ENCODE data around the gene WDR62. TPM values are rescaled to one million over a fixed set of nuclear protein-coding genes. Genes with fewer than 3 reads are reported as not detected.
A peak's percentile ranks its signal among the peaks of the same experiment; 100 is the strongest.
"Not testable (repeated sequence)": the region's sequence is repeated elsewhere in the genome, so short reads cannot be mapped to it uniquely, and the experiment has no call there.

WDR62 gene
- total and polyA plus RNA-seq, 9 donors: 2.1 to 4.6 (median 3.5) TPM

DNA sequence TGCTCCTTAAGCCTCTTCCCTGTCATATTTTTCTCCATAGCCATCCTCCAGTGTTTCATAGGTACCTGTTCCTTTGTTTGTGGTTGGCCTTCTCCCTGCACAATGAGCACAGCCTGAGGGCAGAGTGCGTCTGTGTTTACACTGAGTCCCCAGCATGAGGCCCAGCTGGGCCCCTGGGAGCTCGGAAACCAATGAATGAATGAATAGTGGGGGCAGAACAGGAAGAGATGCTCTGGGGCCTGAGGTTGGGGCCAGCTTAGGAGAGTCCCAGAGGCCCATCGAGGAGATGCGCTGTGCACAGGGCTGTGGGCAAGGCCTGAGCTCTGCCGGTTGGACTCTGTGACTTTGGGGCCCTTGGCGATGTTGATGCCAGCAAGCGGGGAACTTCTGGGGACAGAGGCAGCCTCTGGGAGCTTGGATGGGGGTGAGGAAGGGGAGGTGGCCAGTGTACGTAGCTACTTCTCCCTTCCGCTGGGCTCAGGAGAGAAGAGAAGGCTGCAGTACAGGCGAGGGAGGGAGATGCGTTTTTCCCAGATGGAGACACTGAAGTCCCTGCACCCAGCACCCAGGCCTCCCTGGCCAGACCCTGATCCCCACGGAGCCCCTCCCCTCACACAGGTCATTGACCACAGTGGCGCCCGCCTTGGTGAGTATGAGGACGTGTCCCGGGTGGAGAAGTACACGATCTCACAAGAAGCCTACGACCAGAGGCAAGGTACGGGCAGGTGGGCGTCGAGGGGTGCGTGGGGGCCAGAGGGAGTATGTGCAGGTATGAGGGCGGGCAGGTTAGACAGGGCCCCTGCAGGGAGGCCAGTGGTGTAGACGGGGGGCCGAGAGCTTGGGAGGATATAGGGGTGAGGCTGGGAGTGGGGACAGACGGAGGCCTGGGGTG is 65.6 kb downstream of the WDR62 start:
- peaks cover 72% of the 10 kb centered on the region for H3K36me3 ChIP-seq (ENCODE audit: control insufficient read depth, insufficient read depth, low read length)
- WGBS (ENCODE audit: insufficient coverage): 83% methylated on average over 21 of the region's 26 CpGs
- H3K4me3 ChIP-seq (ENCODE audit: low read length): no peak overlapping the region

DNA sequence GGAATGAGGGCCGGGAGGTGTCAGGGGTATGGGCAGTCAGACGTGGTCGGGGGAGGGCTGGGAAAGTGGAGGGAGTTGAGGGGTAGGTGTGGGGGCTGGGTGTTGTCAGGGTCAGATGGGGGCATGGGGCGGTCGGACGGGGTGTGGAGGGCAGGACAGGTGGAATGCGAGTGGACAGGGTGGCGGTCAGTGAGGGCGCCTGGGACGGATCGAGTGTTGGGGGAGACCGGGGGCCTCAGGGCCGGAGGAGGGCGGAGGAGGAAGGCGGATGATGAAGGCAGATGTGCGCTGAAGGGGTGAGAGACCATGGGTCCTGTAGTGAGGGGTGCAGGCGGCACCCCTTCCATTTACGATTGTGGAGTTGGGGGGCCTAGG is 66.3 kb downstream of the WDR62 start:
- Histone ChIP-seq H3K27ac (ENCODE audit: low read length) (no peak overlapping the region), H3K9me3 (replicated peaks; ENCODE audit: control insufficient read depth, low read depth, low read length) (no peaks in the 10 kb centered on the region), H3K4me3 (ENCODE audit: low read length) (no peak overlapping the region), H3K4me1 (ENCODE audit: control insufficient read depth, insufficient read depth, low read length) (peaks cover 5% of the 10 kb centered on the region), H3K36me3 (ENCODE audit: control insufficient read depth, insufficient read depth, low read length) (peaks cover 78% of the 10 kb centered on the region), H3K27me3 (ENCODE audit: control insufficient read depth, insufficient read depth, low read length) (no peaks in the 10 kb centered on the region)
- WGBS (ENCODE audit: insufficient coverage): 89% methylated on average over 18 of the region's 18 CpGs
- DNase-seq: no peak

More for the DNA sequence above, 65.6 kb downstream of the WDR62 start:
- Histone ChIP-seq H3K9me3 (replicated peaks; ENCODE audit: control insufficient read depth, low read depth, low read length) (no peaks in the 10 kb centered on the region), H3K4me1 (ENCODE audit: control insufficient read depth, insufficient read depth, low read length) (peaks cover 8% of the 10 kb centered on the region), H3K27ac (ENCODE audit: low read length) (no peak overlapping the region), H3K27me3 (ENCODE audit: control insufficient read depth, insufficient read depth, low read length) (no peaks in the 10 kb centered on the region)
- DNase-seq: no peak

DNA sequence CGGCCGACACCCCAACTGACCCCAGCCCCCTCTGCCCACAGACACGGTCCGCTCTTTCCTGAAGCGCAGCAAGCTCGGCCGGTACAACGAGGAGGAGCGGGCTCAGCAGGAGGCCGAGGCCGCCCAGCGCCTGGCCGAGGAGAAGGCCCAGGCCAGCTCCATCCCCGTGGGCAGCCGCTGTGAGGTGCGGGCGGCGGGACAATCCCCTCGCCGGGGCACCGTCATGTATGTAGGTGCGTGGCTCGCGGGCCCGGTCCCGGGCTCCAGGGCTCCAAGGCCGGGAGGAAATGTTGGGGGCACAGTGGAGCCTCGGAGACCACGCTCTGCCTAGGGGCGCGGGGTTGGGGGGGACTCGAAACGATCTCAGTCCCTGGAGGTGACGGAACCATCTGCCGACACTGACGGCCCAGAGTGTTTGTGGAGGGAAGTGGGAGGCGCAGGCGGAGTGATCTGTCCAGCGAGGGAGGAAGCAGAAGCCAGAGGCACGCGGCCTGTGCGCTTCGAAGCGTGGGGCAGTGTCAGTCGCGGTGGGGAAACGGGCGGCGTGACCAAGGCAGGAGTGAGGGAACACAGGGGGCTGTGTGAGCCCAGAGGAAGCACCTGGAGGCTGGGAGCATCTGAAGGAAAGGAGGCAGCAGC is 66.9 kb downstream of the WDR62 start:
- no peak for DNase-seq
- 85% methylated on average over 45 of the region's 49 CpGs for WGBS (ENCODE audit: insufficient coverage)
- H3K27ac ChIP-seq (ENCODE audit: low read length): no peak overlapping the region
- no peak overlapping the region for H3K4me3 ChIP-seq (ENCODE audit: low read length)
- H3K4me1 ChIP-seq (ENCODE audit: control insufficient read depth, insufficient read depth, low read length): no peaks in the 10 kb centered on the region
- H3K9me3 ChIP-seq (replicated peaks; ENCODE audit: control insufficient read depth, low read depth, low read length): no peaks in the 10 kb centered on the region
- no peaks in the 10 kb centered on the region for H3K27me3 ChIP-seq (ENCODE audit: control insufficient read depth, insufficient read depth, low read length)
- peaks cover 78% of the 10 kb centered on the region for H3K36me3 ChIP-seq (ENCODE audit: control insufficient read depth, insufficient read depth, low read length)

DNA sequence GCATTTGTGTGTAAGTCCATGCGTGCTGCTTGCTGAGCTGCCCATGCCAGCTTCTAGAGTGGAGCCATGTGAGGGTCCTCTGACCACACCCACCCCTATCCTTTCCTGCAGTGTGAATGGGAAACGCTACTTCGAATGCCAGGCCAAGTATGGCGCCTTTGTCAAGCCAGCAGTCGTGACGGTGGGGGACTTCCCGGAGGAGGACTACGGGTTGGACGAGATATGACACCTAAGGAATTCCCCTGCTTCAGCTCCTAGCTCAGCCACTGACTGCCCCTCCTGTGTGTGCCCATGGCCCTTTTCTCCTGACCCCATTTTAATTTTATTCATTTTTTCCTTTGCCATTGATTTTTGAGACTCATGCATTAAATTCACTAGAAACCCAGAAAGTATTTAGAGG is 70.9 kb downstream of the WDR62 start:
- Histone ChIP-seq H3K27me3 (ENCODE audit: control insufficient read depth, insufficient read depth, low read length) (no peaks in the 10 kb centered on the region), H3K9me3 (replicated peaks; ENCODE audit: control insufficient read depth, low read depth, low read length) (no peaks in the 10 kb centered on the region), H3K4me1 (ENCODE audit: control insufficient read depth, insufficient read depth, low read length) (peaks cover 11% of the 10 kb centered on the region), H3K4me3 (ENCODE audit: low read length) (no peak overlapping the region), H3K27ac (ENCODE audit: low read length) (no peak overlapping the region), H3K36me3 (ENCODE audit: control insufficient read depth, insufficient read depth, low read length) (peaks cover 45% of the 10 kb centered on the region)
- DNase-seq: no peak
- 96% methylated on average over 7 of the region's 9 CpGs for WGBS (ENCODE audit: insufficient coverage)

DNA sequence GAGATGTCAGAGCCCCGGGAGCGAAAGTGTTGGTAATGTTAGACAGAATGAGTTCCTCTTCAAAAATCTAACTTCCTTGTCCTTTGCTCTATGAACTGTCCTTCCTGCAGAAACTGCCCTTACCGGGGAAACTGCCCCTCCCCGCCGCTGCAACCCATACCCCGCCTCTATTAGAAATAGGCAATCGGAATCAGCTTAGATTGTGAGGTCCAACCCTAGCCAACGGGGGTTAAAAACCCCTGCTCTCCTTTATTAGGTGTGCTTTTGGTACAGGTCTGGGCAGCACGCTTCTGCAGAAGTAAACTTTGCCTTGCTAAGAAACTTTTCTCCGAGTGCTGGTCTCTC is 73.7 kb downstream of the WDR62 start:
- Histone ChIP-seq H3K4me3 (ENCODE audit: low read length) (peak overlapping the region; percentile 51), H3K27me3 (ENCODE audit: control insufficient read depth, insufficient read depth, low read length) (no peaks in the 10 kb centered on the region), H3K9me3 (replicated peaks; ENCODE audit: control insufficient read depth, low read depth, low read length) (no peaks in the 10 kb centered on the region), H3K27ac (ENCODE audit: low read length) (peak overlapping the region; percentile 95), H3K36me3 (ENCODE audit: control insufficient read depth, insufficient read depth, low read length) (peaks cover 22% of the 10 kb centered on the region), H3K4me1 (ENCODE audit: control insufficient read depth, insufficient read depth, low read length) (peaks cover 11% of the 10 kb centered on the region)
- WGBS (ENCODE audit: insufficient coverage): 40% methylated on average over 1 of the region's 10 CpGs
- DNase-seq: no peak

DNA sequence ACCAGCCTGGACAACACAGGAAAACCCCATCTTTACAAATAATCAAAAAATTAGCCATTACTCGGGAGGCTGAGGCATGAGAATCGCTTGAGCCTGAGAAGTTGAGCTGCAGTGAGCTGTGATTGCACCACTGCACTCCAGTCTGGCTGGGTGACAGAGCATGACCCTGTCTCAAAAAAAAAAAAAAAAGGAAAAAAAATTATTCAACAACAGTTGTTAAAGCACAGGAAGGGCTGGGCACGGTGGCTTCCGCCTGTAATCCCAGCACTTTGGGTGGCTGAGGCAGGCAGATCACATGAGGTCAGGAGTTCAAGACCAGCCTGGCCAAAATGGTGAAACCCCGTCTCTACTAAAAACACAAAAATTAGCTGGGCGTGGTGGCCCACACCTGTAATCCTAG is 76.5 kb downstream of the WDR62 start:
- DNase-seq; H3K27ac ChIP-seq (ENCODE audit: low read length); H3K9me3 ChIP-seq (replicated peaks; ENCODE audit: control insufficient read depth, low read depth, low read length); H3K27me3 ChIP-seq (ENCODE audit: control insufficient read depth, insufficient read depth, low read length); H3K4me3 ChIP-seq (ENCODE audit: low read length); H3K36me3 ChIP-seq (ENCODE audit: control insufficient read depth, insufficient read depth, low read length): not testable (repeated sequence)
- 61% methylated on average over 5 of the region's 6 CpGs for WGBS (ENCODE audit: insufficient coverage)
- peaks cover 11% of the 10 kb centered on the region for H3K4me1 ChIP-seq (ENCODE audit: control insufficient read depth, insufficient read depth, low read length)

DNA sequence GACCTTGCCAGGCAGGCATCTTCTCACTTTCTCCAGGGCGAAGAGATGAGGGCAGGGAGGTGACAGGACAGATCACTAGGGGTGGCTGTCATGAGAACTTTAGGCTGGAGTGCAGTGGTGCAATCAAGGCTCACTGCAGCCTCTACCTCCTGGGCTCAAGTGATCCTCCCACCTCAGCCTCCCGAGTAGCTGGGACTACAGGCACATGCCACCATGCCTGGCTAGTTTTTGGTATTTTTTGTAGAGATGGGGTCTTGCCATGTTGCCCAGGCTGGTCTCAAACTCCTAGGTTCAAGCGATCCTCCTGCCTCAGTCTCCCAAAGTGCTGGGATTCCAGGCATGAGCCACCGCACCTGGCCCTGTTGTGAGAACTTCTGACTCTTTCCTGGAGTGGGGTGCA is 80.2 kb downstream of the WDR62 start:
- H3K9me3 ChIP-seq (replicated peaks; ENCODE audit: control insufficient read depth, low read depth, low read length); H3K27ac ChIP-seq (ENCODE audit: low read length); DNase-seq; H3K27me3 ChIP-seq (ENCODE audit: control insufficient read depth, insufficient read depth, low read length); H3K36me3 ChIP-seq (ENCODE audit: control insufficient read depth, insufficient read depth, low read length); H3K4me3 ChIP-seq (ENCODE audit: low read length); H3K4me1 ChIP-seq (ENCODE audit: control insufficient read depth, insufficient read depth, low read length): not testable (repeated sequence)
- 94% methylated on average over 2 of the region's 4 CpGs for WGBS (ENCODE audit: insufficient coverage)

DNA sequence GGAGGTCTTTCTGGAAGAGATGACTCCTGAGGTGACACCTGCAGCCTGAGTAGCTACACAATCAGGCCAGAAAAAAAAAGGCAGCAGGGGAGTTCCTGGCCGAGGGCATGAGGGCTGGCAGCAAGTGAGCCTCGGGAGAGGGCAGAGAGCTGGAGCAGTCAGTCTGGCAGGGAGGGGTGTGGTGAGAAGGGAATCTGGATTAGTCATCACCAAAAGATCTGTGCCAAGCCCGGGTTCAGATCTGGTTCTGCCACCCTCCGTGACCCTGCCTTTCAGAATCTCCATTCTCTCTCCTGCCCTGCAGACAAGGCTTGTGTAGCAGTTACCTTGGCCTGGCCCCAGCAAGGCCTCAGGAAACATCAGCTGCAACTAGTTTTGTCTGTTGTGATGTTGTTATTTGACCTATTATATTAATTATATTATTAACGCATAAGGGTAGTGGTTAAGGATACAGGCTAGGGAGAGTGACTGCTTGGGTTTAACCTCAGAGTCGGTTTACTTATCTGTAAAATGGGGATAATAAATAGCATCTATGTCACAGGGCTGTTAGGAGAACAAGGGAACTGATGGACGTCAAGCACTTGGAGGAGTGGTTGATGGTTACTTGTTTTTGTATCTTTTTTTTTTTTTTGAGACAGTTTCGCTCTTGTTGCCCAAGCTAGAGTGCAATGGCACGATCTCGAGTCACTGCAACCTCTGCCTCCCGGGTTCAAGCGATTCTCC is 82.4 kb downstream of the WDR62 start:
- Histone ChIP-seq H3K4me1 (ENCODE audit: control insufficient read depth, insufficient read depth, low read length) (peaks cover 19% of the 10 kb centered on the region), H3K27me3 (ENCODE audit: control insufficient read depth, insufficient read depth, low read length) (no peaks in the 10 kb centered on the region), H3K4me3 (ENCODE audit: low read length) (no peak overlapping the region), H3K36me3 (ENCODE audit: control insufficient read depth, insufficient read depth, low read length) (peaks cover 8% of the 10 kb centered on the region), H3K27ac (ENCODE audit: low read length) (no peak overlapping the region), H3K9me3 (replicated peaks; ENCODE audit: control insufficient read depth, low read depth, low read length) (no peaks in the 10 kb centered on the region)
- 79% methylated on average over 8 of the region's 12 CpGs for WGBS (ENCODE audit: insufficient coverage)
- no peak for DNase-seq

DNA sequence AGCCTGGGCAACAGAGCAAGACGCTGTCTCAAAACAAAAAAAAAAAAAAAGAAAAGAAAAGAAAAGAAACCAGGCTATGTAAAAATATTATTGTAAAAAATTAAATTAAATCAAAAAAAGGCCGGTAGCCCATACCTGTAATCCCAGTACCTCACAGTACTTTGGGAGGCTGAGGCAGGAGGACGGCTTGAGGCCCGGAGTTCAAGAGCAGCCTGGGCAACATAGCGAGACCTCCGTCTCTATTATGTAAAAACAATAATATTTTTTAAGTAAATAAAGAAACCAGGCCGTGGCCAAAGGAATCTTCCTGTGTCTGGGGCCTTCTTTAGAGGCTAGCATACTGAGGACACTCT is 84.4 kb downstream of the WDR62 start:
- no peaks in the 10 kb centered on the region for H3K9me3 ChIP-seq (replicated peaks; ENCODE audit: control insufficient read depth, low read depth, low read length)
- peak overlapping the region; percentile 97 for H3K27ac ChIP-seq (ENCODE audit: low read length)
- H3K27me3 ChIP-seq (ENCODE audit: control insufficient read depth, insufficient read depth, low read length): no peaks in the 10 kb centered on the region
- 9% methylated on average over 1 of the region's 7 CpGs for WGBS (ENCODE audit: insufficient coverage)
- H3K4me3 ChIP-seq (ENCODE audit: low read length): peak overlapping the region; percentile 92
- no peak for DNase-seq
- peaks cover 21% of the 10 kb centered on the region for H3K36me3 ChIP-seq (ENCODE audit: control insufficient read depth, insufficient read depth, low read length)
- peaks cover 19% of the 10 kb centered on the region for H3K4me1 ChIP-seq (ENCODE audit: control insufficient read depth, insufficient read depth, low read length)
